Keratinocyte (primary cell): ENCODE data around the gene TAPT1. TPM values are rescaled to one million over a fixed set of nuclear protein-coding genes. Genes with fewer than 3 reads are reported as not detected.

Source experiments
- DNase-seq: peaks from one replicate; pipeline ENCODE4 v3.0.0-alpha.2; 2011; ENCODE audit warnings: low read depth, missing footprints, low spot score
- FAIRE-seq: peaks from 2 replicates; lab custom pipeline; 2011; peaks lifted over from hg19 to GRCh38; lab: Jason Lieb, UNC
- H2AFZ ChIP-seq: 2 replicates; pipeline ENCODE4 v1.6.0; 2012; ENCODE audit warnings: low read length, control low read depth, inconsistent platforms; ENCODE audit not compliant: control insufficient read depth
- H3K27ac ChIP-seq: 2 replicates; pipeline ENCODE4 v1.5.1; 2011; ENCODE audit warnings: low read length; ENCODE audit not compliant: control insufficient read depth, insufficient read depth
- H3K27me3 ChIP-seq: 3 replicates; pipeline ENCODE4 v1.6.0; 2011; ENCODE audit warnings: low read length; ENCODE audit not compliant: control insufficient read depth, insufficient read depth; ENCODE audit errors: extremely low read depth
- H3K36me3 ChIP-seq, 2 experiments: 2 replicates in 1 of 2; 3 replicates in 1 of 2; pipeline ENCODE4 v1.5.1; 2011; ENCODE audit warnings: low read length in 2 of 2, mild to moderate bottlenecking in 1 of 2; ENCODE audit not compliant: control insufficient read depth in 2 of 2, insufficient read depth in 2 of 2; ENCODE audit errors: extremely low read depth in 1 of 2
- H3K4me1 ChIP-seq: 3 replicates; pipeline ENCODE4 v1.5.1; 2011; ENCODE audit warnings: low read length; ENCODE audit not compliant: control insufficient read depth, insufficient read depth; ENCODE audit errors: extremely low read depth
- H3K4me2 ChIP-seq: 3 replicates; pipeline ENCODE4 v1.6.0; 2011; ENCODE audit warnings: low read depth, low read length; ENCODE audit not compliant: control insufficient read depth, insufficient read depth; ENCODE audit errors: extremely low read depth
- H3K4me3 ChIP-seq, 3 experiments: fragments of 200-600 bp in 1 of 3; sonication (generic) in 1 of 3; 2 replicates in 2 of 3; 3 replicates in 1 of 3; pipeline ENCODE4 v1.5.1; 2011 to 2016; ENCODE audit warnings: low read length in 3 of 3, mild to moderate bottlenecking in 3 of 3, control low read depth in 2 of 3, inconsistent platforms in 1 of 3, low read depth in 1 of 3, mixed read lengths in 1 of 3, mixed run types in 1 of 3, moderate library complexity in 1 of 3; ENCODE audit not compliant: control insufficient read depth in 2 of 3, insufficient read depth in 2 of 3; ENCODE audit errors: extremely low read depth in 1 of 3
- H3K79me2 ChIP-seq: 2 replicates; pipeline ENCODE4 v1.6.0; 2012; ENCODE audit warnings: low read length; ENCODE audit not compliant: control insufficient read depth, insufficient read depth
- H3K9ac ChIP-seq: 3 replicates; pipeline ENCODE4 v1.6.0; 2011; ENCODE audit warnings: low read length; ENCODE audit not compliant: control insufficient read depth, insufficient read depth; ENCODE audit errors: extremely low read depth
- H3K9me1 ChIP-seq: 3 replicates; pipeline ENCODE4 v1.6.0; 2011; ENCODE audit warnings: low read length; ENCODE audit not compliant: control insufficient read depth, insufficient read depth; ENCODE audit errors: extremely low read depth
- H3K9me3 ChIP-seq: 2 replicates; pipeline ENCODE4 v1.5.1; 2012; ENCODE audit warnings: low read depth, low read length; ENCODE audit not compliant: control insufficient read depth
- H4K20me1 ChIP-seq: 3 replicates; pipeline ENCODE4 v1.6.0; 2011; ENCODE audit warnings: low read length; ENCODE audit not compliant: control insufficient read depth, insufficient read depth; ENCODE audit errors: extremely low read depth
- CTCF ChIP-seq, 3 experiments: IDR thresholded peaks in 1 of 3; conservative IDR thresholded peaks in 1 of 3; optimal IDR thresholded peaks in 1 of 3; 2 replicates in 2 of 3; 3 replicates in 1 of 3; pipeline versions ENCODE3 to v1.5.1; 2011; ENCODE audit warnings: low read length in 3 of 3, mild to moderate bottlenecking in 3 of 3, moderate library complexity in 2 of 3, control low read depth in 1 of 3, inconsistent platforms in 1 of 3; ENCODE audit not compliant: insufficient read depth in 2 of 3; ENCODE audit errors: extremely low read depth in 1 of 3
- EZH2 ChIP-seq: IDR thresholded peaks from one replicate; pipeline ENCODE4 v1.6.1; 2012; ENCODE audit warnings: inconsistent platforms, mild to moderate bottlenecking, low read length, moderate library complexity
- dilution Hi-C: fragments of 300-500 bp; cut with MboI; formaldehyde crosslinking; loops from one replicate; pipeline ENCODE4 v1.7.0; 2020; ENCODE audit warnings: low sequenced_read_pairs; ENCODE audit not compliant: extremely low pct_ligation_motif_present
- polyA plus RNA-seq, 5 experiments: library from polyadenylated mRNA; depleted of rRNA in 3 of 5; stranded (reverse) in 3 of 5; stranded (forward) in 1 of 5; unstranded in 1 of 5; fragments of >200 nt; gene quantifications; 1 replicate in 1 of 5; 2 replicates in 3 of 5; 3 replicates in 1 of 5; pipeline versions ENCODE4 v1.2.1 to v1.2.3, GENCODE V29; 2011 to 2012; ENCODE audit warnings: missing spikeins in 2 of 5, low read depth in 1 of 5, low replicate concordance in 1 of 5

The TAPT1 gene
- polyA plus RNA-seq, 1 donor (not counting 4 experiments of a cell fraction or from before 2014, with no cell fraction given) = 10.7 TPM

- no peak for DNase-seq
- Histone ChIP-seq H3K27me3 (peaks cover 11% of the 10 kb centered on the region), H3K79me2 (no peaks in the 10 kb centered on the region), H3K4me3 (no peak overlapping the region), H3K4me2 (no peak overlapping the region), H3K9me3 (no peaks in the 10 kb centered on the region), H3K27ac (no peak overlapping the region), H4K20me1 (no peaks in the 10 kb centered on the region), H3K36me3 (no peaks in the 10 kb centered on the region), H3K9ac (no peak overlapping the region), H3K9me1 (no peaks in the 10 kb centered on the region), H2AFZ (no peak overlapping the region), H3K4me1 (no peaks in the 10 kb centered on the region)
- dilution Hi-C loops = no loop called here
- no peak for FAIRE-seq
- no peak for TF ChIP-seq EZH2
- no peak for TF ChIP-seq CTCF (optimal IDR thresholded peaks at IDR 0.05 in 1 of 3, IDR thresholded peaks at IDR 0.05 in 1 of 3, conservative IDR thresholded peaks at IDR 0.05 in 1 of 3; ENCODE audit: extremely low read depth in 1 of 3, insufficient read depth in 2 of 3, low read length in 3 of 3)
These were observed 104.0 kb downstream of the TAPT1 start for GRCh38 chr4:16122308-16122711.

GRCh38 chr4:16120720-16121119 lies 105.6 kb downstream of the TAPT1 start:
- no peak overlapping the region for H3K27ac ChIP-seq
- H2AFZ ChIP-seq = no peak overlapping the region
- DNase-seq (no peak), FAIRE-seq (no peak)
- no peaks in the 10 kb centered on the region for H3K9me1 ChIP-seq
- dilution Hi-C loops = no loop called here
- peaks cover 7% of the 10 kb centered on the region for H3K27me3 ChIP-seq
- H3K9ac ChIP-seq = no peak overlapping the region
- H3K4me2 ChIP-seq = no peak overlapping the region
- no peaks in the 10 kb centered on the region for H3K9me3 ChIP-seq
- H3K36me3 ChIP-seq = no peaks in the 10 kb centered on the region
- H3K79me2 ChIP-seq = no peaks in the 10 kb centered on the region
- TF ChIP-seq EZH2 = no peak
- TF ChIP-seq CTCF (optimal IDR thresholded peaks at IDR 0.05 in 1 of 3, IDR thresholded peaks at IDR 0.05 in 1 of 3, conservative IDR thresholded peaks at IDR 0.05 in 1 of 3; ENCODE audit: extremely low read depth in 1 of 3, insufficient read depth in 2 of 3, low read length in 3 of 3) = no peak
- H3K4me3 ChIP-seq = no peak overlapping the region
- H4K20me1 ChIP-seq = no peaks in the 10 kb centered on the region
- H3K4me1 ChIP-seq = no peaks in the 10 kb centered on the region
